HG03457 (cell line): ENCODE measurements around the gene BLTP2.
A peak's percentile ranks its signal among the peaks of the same experiment; 100 is the strongest.
"Not testable (repeated sequence)": the region's sequence is repeated elsewhere in the genome, so short reads cannot be mapped to it uniquely, and the experiment has no call there.

Experiments used
- ATAC-seq: cut with Tn5 transposase; IDR thresholded peaks from one replicate; pipeline ENCODE4 v1.9.1; 2021; ENCODE audit warnings: moderate number of reproducible peaks; ENCODE audit not compliant: unreplicated experiment

Gene BLTP2

DNA sequence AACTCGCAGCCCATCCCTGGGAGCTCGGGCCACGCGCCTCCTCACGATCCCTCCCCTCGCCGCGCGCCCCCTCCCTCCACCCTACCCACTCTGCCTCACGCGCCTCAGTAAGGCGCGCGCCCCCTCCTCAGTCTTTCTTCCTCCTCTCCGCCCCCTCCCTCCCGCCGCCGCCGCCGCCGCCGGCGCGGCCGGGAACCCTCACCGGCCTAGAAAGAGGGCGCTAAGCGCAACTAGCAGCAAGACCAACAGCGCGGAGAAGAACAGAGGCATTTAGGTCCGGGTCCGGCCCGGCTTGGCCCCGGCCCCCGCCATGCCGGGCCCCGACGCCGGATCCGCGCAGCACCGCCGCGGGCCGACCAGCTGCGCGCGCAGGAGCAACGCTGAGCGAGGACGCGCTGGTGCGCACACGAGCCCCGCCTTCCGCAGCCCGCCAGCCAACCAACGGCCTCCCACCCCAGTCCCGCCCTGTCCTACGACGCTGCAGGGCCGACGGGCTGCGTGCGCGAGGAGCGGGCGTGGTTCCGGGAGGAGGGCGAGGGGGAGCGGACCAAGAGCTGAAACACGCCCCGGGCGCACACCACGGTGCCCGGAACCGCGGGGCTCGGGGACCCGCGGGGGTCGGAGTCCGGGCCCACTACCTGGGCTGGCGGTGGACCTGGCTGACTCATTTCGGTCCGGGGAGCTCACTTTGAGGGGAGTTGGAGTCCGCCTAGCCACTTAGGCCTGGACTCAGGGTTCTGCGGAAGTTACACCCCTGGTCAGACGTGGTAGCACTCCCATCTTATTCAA lies at the start of gene BLTP2:
Gene BLTP2, minus strand, starts transcription at position 372 of the 789 bp plus-strand sequence. Its CDS starts 102 bp downstream, at position 270.
- peak; percentile 69 for ATAC-seq

- no peak for ATAC-seq
These were observed 48.9 kb upstream of the BLTP2 start for GRCh38 chr17:28693869-28694268.

DNA sequence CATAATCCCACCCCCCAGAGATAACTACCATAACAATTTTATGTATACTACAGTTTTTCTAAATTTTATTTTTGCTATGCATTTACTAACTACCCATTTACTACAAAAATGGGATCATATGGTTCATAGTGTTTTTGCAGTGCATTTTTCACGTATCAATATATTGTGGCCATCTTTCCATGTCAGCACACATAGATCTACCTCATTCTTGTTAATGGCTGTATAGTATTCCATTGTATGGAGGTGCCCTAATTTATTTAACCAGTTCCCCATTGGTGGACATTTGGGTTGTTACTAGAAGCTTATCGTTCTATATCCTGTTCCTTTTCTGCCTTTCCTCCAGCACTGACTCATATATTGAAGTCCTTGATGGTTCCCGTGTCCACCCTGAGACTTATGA lies 44.1 kb upstream of the BLTP2 start:
- ATAC-seq, result no peak

DNA sequence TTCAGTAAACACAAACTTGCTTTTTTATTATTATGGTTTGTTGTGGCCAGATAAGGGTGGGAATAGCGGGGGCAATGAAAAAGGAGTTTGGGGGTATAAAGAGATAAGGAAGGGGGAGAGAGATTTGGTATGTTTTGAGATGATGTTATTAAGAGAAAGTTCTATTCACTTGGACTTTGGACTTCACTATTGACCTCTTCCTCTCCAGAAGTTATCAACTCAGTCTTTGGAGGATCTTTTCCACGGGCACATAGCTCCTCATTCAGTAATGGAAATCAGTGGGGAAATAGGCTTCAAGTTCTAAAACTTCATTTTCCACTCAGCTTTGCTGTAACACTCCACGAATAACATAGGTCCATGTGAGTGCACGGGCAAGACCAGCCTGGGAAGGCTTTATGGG lies 43.5 kb upstream of the BLTP2 start:
- no peak for ATAC-seq

GRCh38 chr17:28686296-28686695 lies 41.3 kb upstream of the BLTP2 start:
- ATAC-seq, result no peak

GRCh38 chr17:28685366-28685765 lies 40.4 kb upstream of the BLTP2 start:
- ATAC-seq, result no peak

- ATAC-seq, result no peak
These were observed 40.0 kb upstream of the BLTP2 start for GRCh38 chr17:28684963-28685362.

- ATAC-seq, result no peak
These were observed 37.7 kb upstream of the BLTP2 start for GRCh38 chr17:28682655-28683054.

DNA sequence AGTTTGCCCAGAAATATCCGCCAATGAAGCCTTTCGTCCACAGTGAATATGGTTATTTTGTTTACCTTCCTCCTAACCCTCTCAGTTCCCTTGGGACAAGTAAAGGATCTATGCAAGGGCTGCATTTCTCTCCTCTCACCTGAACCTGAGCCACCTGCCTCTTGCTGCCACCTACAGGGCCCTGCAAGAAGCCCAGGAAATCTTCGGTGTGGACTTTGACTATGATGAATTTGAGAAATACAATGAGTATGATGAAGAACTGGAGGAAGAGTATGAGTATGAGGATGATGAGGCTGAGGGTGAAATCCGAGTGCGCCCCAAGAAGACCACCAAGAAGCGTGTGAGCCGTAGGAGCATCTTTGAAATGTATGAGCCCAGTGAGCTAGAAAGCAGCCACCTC lies 31.0 kb upstream of the BLTP2 start:
- no peak for ATAC-seq

DNA sequence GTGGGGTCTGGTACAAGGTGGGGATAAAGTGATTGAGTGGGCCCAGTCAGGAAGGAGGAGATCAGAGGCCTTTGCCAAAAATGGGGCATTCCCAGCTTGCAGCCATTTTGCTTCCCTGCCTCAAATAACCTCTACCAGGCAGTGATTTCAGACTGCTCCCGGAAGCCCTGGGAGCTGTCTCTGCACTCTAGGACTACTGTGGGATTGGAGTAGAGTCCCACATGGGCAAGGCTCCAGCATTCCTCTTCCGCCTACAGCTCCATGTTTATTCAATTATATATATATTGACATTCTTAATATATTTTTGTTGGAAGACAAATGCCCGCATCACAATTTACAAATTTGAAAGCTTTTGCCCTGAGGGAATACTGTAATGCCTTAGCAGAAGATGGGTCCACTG lies 30.5 kb upstream of the BLTP2 start:
- ATAC-seq, result no peak

GRCh38 chr17:28669918-28670317 lies 25.0 kb upstream of the BLTP2 start:
- ATAC-seq, result no peak

DNA sequence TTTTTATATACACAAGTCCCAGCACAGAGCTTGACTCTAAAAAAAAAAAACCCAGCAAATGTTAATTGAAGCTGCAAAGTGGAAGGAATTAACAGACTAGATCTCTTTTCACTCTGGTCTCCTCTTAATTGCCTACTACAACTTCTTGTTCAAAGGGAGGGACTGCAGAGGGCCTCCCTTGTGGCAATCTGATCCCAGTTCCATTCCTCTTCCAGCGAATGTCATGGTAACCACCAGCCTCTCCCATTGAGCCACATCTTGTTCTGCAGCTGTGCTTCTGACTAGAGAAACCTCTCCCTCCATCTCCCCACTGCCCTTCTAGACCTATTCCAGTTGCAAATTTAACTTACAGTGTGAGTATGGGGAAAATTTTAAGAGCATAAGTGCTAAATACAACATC lies 22.9 kb upstream of the BLTP2 start:
- ATAC-seq, result no peak

- no peak for ATAC-seq
These were observed 21.0 kb upstream of the BLTP2 start for GRCh38 chr17:28665994-28666393.

DNA sequence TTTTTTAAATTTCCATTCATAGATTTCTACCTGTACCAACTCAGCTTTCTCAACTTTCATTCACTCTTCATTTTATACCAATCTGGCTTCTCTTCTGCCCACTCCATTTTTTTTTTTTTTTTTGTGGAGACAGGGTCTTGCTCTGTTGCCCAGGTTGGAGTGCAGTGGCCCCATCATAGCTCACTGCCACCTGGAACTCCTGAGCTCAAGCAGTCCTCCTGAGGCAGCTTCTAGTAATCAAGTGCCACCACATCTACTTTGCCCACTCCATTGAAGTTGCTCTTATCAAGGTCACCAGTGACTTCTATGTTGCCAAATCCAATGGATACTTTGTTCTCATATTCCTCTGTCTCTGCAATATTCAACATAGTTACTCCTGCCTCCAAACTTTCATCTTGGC lies 18.8 kb upstream of the BLTP2 start:
- no peak for ATAC-seq

- ATAC-seq, result no peak
These were observed 17.5 kb upstream of the BLTP2 start for GRCh38 chr17:28662527-28662829.

- ATAC-seq, result peak; percentile 60
These were observed 16.9 kb upstream of the BLTP2 start, which contains the start of the genes SDF2 and SUPT6H for GRCh38 chr17:28661635-28662526. TSS of gene SDF2 (minus strand) at chr17:28661906. CDS start at chr17:28661876, 30 bp downstream. TSS of gene SUPT6H (plus strand) at chr17:28662205. CDS start at chr17:28673402, 11,197 bp downstream.

GRCh38 chr17:28659497-28659881 lies 14.5 kb upstream of the BLTP2 start:
- not testable (repeated sequence) for ATAC-seq

- ATAC-seq, result not testable (repeated sequence)
These were observed 14.0 kb upstream of the BLTP2 start for GRCh38 chr17:28658766-28659496.

- ATAC-seq, result not testable (repeated sequence)
These were observed 13.4 kb upstream of the BLTP2 start for GRCh38 chr17:28658342-28658741.

DNA sequence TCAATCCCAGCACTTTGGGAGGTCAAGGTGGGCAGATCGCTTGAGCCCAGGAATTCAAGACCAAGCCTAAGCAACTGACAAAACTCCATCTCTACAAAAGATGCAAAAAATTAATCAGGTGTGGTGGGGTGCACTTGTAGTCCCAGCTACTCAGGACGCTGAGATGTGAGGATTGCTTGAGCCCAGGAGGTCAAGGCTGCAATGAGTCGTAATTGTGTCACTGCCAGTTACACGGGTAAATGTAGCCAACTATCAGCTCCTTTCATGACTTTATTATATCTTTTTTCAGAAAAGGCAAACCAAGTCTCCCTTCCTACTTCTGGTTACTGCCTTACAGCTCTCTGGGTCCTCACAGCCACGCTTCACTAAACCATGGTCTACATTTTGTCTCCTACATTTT lies 12.8 kb upstream of the BLTP2 start:
- ATAC-seq, result no peak

DNA sequence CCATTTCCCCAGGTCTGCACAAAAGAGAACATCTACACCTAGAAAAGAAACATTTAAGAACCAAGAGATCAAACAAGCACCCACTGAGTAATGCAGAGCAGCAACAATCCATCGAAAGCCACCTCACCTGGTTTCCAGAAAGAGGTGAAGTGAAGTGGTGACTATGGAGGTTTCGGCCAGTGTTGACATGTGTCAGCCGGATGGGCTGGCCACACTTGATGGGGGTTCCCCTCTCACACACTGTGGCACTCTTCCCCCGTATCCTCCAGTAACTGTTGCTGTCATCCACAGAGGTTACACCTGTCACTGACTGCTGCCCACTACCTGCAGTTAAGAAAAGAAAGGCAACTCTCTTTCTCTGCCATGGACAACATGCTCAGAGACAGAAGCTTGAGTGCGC lies 10.2 kb upstream of the BLTP2 start:
- no peak for ATAC-seq
